PC-9 (cell line): ENCODE results near the gene ATG4D.

ENCODE experiments used
- EZH2 ChIP-seq: fragments of 200-600 bp; sonication (generic); IDR thresholded peaks from 2 replicates; pipeline ENCODE4 v1.8.0; 2017; ENCODE audit warnings: antibody characterized with exemption, low read depth
- TF ChIP-seq, protein P1 (sequence below): fragments of 200-600 bp; sonication (generic); conservative IDR thresholded peaks from 2 replicates; pipeline ENCODE4 v1.6.1; 2017; ENCODE audit warnings: mixed run types, antibody characterized with exemption, mild to moderate bottlenecking, moderate library complexity

DNA sequence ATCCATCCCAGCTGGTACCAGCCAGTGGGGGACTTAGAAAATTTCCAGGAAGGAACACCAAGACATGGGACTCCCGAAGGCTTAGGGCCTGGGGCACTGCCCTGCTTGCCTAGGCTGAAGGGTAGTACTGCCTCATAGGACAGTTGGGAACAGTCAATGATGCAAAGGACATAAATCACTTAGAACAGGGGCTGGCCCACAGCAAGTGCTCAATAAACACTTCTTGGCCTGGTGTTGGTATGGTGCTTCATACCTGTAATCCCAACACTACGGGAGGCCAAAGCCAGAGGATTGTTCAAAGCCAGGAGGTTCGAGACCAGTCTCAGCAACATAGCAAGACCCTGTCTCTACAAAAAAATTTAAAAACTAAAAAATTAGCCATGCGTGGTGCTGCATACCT is 46.3 kb upstream of the ATG4D start:
- TF ChIP-seq, protein P1, sequence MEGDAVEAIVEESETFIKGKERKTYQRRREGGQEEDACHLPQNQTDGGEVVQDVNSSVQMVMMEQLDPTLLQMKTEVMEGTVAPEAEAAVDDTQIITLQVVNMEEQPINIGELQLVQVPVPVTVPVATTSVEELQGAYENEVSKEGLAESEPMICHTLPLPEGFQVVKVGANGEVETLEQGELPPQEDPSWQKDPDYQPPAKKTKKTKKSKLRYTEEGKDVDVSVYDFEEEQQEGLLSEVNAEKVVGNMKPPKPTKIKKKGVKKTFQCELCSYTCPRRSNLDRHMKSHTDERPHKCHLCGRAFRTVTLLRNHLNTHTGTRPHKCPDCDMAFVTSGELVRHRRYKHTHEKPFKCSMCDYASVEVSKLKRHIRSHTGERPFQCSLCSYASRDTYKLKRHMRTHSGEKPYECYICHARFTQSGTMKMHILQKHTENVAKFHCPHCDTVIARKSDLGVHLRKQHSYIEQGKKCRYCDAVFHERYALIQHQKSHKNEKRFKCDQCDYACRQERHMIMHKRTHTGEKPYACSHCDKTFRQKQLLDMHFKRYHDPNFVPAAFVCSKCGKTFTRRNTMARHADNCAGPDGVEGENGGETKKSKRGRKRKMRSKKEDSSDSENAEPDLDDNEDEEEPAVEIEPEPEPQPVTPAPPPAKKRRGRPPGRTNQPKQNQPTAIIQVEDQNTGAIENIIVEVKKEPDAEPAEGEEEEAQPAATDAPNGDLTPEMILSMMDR: no peak
- no peak for TF ChIP-seq EZH2
